ENCODE results near the gene DDIAS.

DNA sequence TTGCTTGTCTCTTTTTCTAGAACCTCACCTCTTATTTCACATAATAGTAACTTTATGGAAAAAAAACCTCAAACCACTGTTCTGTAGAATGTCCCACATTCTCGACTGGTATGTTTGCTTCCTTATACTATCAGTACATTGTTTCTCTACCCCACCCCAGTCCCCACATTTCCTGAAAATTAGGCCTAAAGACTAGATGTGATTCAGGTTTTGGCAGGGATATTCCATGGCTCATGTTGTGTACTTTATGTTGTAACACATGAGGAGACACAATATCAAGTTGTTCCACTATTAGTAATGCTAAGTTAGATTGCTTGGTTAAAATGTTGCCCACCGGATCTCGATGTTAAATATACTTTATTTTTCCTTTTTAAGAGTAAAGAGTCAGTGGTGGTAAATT lies 34.7 kb downstream of the DDIAS start:
- TF ChIP-seq, protein P1, sequence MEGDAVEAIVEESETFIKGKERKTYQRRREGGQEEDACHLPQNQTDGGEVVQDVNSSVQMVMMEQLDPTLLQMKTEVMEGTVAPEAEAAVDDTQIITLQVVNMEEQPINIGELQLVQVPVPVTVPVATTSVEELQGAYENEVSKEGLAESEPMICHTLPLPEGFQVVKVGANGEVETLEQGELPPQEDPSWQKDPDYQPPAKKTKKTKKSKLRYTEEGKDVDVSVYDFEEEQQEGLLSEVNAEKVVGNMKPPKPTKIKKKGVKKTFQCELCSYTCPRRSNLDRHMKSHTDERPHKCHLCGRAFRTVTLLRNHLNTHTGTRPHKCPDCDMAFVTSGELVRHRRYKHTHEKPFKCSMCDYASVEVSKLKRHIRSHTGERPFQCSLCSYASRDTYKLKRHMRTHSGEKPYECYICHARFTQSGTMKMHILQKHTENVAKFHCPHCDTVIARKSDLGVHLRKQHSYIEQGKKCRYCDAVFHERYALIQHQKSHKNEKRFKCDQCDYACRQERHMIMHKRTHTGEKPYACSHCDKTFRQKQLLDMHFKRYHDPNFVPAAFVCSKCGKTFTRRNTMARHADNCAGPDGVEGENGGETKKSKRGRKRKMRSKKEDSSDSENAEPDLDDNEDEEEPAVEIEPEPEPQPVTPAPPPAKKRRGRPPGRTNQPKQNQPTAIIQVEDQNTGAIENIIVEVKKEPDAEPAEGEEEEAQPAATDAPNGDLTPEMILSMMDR (IDR thresholded peaks at IDR 0.05; ENCODE audit: extremely low read depth in 1 of 2, insufficient read depth in 1 of 2, low read depth in 1 of 2, low read length in 2 of 2): no peak
- no peak for TF ChIP-seq POLR2AphosphoS5 (IDR thresholded peaks at IDR 0.05; ENCODE audit: insufficient read depth, low read depth, low read length)
- no peak for TF ChIP-seq POLR2A (IDR thresholded peaks at IDR 0.05; ENCODE audit: low read depth, low read length)
- no peak for TF ChIP-seq EZH2 (IDR thresholded peaks at IDR 0.05; ENCODE audit: borderline replicate concordance, low read depth, low read length, severe bottlenecking)
- no peak for TF ChIP-seq MAX (IDR thresholded peaks at IDR 0.05; ENCODE audit: insufficient read depth, insufficient read length)
- TF ChIP-seq GATA2 (IDR thresholded peaks at IDR 0.05; ENCODE audit: insufficient read depth, insufficient read length, low read depth, low read length): no peak
- no peak for TF ChIP-seq JUN (IDR thresholded peaks at IDR 0.05; ENCODE audit: borderline replicate concordance, insufficient read depth, insufficient read length, low read depth)
